Ishikawa (cell line): Measurements from ENCODE around the gene ACE.

Experiments used
- CEBPB ChIP-seq: IDR thresholded peaks from 2 replicates; pipeline ENCODE4 v1.6.1; 2012
- CREB1 ChIP-seq: IDR thresholded peaks from 2 replicates; pipeline ENCODE4 v1.6.1; 2012; ENCODE audit warnings: low read depth
- FOXM1 ChIP-seq: IDR thresholded peaks from 2 replicates; pipeline ENCODE4 v1.6.1; 2012; ENCODE audit warnings: low read depth, borderline replicate concordance
- RAD21 ChIP-seq: IDR thresholded peaks from 2 replicates; pipeline ENCODE4 v1.6.1; 2012; ENCODE audit warnings: low read depth
- TAF1 ChIP-seq: IDR thresholded peaks from 2 replicates; pipeline ENCODE4 v1.6.1; 2012; ENCODE audit warnings: low read depth, mild to moderate bottlenecking
- TCF12 ChIP-seq: IDR thresholded peaks from 2 replicates; pipeline ENCODE4 v1.6.1; 2012; ENCODE audit warnings: low read depth
- YY1 ChIP-seq: IDR thresholded peaks from 2 replicates; pipeline ENCODE4 v1.6.1; 2012; ENCODE audit warnings: low read depth
- ZBTB7A ChIP-seq: IDR thresholded peaks from 2 replicates; pipeline ENCODE4 v1.6.1; 2012; ENCODE audit warnings: low read depth
- TF ChIP-seq, protein P1 (sequence below): IDR thresholded peaks from 2 replicates; pipeline ENCODE4 v1.6.1; 2012; ENCODE audit warnings: low read depth, mild to moderate bottlenecking
- TF ChIP-seq, protein P2 (sequence below): IDR thresholded peaks from 2 replicates; pipeline ENCODE4 v1.6.1; 2012

DNA sequence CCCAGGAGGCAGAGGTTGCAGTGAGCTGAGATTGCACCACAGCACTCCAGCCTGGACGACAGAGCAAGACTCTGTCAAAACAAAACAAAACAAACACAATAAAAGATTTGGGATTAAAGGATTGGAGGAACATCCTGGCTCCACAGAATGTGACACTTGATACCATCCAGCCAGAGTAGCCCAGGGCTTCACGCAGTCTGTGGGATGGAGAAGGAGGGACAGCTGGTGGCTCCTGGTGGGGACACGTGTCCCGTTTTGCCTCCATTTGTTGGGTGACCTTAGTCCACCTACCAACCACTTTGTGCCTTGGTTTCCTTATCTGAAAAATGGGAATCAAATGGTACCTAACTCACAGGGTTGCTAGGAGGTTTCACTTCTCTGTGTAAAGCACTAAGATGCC, 18.4 kb upstream of the ACE start:
- TF ChIP-seq RAD21: no peak
- TF ChIP-seq, protein P1, sequence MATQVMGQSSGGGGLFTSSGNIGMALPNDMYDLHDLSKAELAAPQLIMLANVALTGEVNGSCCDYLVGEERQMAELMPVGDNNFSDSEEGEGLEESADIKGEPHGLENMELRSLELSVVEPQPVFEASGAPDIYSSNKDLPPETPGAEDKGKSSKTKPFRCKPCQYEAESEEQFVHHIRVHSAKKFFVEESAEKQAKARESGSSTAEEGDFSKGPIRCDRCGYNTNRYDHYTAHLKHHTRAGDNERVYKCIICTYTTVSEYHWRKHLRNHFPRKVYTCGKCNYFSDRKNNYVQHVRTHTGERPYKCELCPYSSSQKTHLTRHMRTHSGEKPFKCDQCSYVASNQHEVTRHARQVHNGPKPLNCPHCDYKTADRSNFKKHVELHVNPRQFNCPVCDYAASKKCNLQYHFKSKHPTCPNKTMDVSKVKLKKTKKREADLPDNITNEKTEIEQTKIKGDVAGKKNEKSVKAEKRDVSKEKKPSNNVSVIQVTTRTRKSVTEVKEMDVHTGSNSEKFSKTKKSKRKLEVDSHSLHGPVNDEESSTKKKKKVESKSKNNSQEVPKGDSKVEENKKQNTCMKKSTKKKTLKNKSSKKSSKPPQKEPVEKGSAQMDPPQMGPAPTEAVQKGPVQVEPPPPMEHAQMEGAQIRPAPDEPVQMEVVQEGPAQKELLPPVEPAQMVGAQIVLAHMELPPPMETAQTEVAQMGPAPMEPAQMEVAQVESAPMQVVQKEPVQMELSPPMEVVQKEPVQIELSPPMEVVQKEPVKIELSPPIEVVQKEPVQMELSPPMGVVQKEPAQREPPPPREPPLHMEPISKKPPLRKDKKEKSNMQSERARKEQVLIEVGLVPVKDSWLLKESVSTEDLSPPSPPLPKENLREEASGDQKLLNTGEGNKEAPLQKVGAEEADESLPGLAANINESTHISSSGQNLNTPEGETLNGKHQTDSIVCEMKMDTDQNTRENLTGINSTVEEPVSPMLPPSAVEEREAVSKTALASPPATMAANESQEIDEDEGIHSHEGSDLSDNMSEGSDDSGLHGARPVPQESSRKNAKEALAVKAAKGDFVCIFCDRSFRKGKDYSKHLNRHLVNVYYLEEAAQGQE: no peak
- no peak for TF ChIP-seq TAF1
- TF ChIP-seq FOXM1: no peak
- no peak for TF ChIP-seq TCF12
- no peak for TF ChIP-seq CEBPB
- TF ChIP-seq ZBTB7A: no peak
- TF ChIP-seq, protein P2, sequence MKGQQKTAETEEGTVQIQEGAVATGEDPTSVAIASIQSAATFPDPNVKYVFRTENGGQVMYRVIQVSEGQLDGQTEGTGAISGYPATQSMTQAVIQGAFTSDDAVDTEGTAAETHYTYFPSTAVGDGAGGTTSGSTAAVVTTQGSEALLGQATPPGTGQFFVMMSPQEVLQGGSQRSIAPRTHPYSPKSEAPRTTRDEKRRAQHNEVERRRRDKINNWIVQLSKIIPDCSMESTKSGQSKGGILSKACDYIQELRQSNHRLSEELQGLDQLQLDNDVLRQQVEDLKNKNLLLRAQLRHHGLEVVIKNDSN: no peak
- no peak for TF ChIP-seq YY1
- no peak for TF ChIP-seq CREB1
